Hepatocyte (in vitro differentiated cells): ENCODE data around the gene C10orf95.

Experiments used
- EZH2 ChIP-seq: fragments of 200-600 bp; sonication (generic); IDR thresholded peaks from 2 replicates; pipeline ENCODE4 v1.6.1; 2016; ENCODE audit warnings: antibody characterized with exemption, mild to moderate bottlenecking, borderline replicate concordance
- EZH2phosphoT487 ChIP-seq: fragments of 200-600 bp; sonication (generic); IDR thresholded peaks from one replicate; pipeline ENCODE4 v1.6.1; 2018; ENCODE audit warnings: antibody characterized with exemption, mild to moderate bottlenecking, low read depth, moderate library complexity; ENCODE audit not compliant: unreplicated experiment, severe bottlenecking
- TF ChIP-seq, protein P1 (sequence below): fragments of 200-600 bp; sonication (generic); IDR thresholded peaks from 2 replicates; pipeline ENCODE4 v1.5.1; 2016; ENCODE audit warnings: antibody characterized with exemption, mild to moderate bottlenecking; ENCODE audit not compliant: poor library complexity

DNA sequence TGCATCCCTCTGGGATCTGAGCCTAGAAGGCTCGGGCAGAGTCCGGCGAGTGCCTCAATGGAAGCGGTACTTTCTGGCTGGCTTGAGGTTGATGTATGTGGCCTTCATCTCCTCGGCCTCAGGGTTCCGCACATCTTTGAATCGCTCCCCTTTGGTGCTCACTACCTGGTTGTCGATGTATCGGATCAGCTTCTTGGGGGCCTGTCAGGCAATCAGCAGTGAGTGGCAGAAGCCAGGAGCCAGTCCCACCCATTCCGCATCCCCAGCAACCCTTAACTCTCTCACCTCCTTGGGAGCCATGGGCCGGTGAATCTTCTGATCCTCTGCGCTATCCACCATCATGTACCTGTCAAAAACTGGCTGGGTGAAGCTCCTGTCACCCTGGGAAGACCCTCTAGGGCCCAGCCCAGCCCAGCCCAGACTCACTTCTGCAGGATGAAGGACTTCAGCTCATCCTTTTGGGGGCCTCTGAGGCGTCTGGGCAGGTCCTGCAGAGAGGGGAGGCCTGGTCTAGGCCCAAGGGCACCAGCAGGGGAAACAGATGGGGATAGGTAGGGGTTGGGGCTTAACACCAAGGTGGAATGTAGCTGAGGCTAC is 27.9 kb downstream of the C10orf95 start:
- TF ChIP-seq, protein P1, sequence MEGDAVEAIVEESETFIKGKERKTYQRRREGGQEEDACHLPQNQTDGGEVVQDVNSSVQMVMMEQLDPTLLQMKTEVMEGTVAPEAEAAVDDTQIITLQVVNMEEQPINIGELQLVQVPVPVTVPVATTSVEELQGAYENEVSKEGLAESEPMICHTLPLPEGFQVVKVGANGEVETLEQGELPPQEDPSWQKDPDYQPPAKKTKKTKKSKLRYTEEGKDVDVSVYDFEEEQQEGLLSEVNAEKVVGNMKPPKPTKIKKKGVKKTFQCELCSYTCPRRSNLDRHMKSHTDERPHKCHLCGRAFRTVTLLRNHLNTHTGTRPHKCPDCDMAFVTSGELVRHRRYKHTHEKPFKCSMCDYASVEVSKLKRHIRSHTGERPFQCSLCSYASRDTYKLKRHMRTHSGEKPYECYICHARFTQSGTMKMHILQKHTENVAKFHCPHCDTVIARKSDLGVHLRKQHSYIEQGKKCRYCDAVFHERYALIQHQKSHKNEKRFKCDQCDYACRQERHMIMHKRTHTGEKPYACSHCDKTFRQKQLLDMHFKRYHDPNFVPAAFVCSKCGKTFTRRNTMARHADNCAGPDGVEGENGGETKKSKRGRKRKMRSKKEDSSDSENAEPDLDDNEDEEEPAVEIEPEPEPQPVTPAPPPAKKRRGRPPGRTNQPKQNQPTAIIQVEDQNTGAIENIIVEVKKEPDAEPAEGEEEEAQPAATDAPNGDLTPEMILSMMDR, result no peak
- TF ChIP-seq EZH2phosphoT487 (no peak), EZH2 (no peak)
